ENCODE measurements around the gene APOH.

APOH gene, protein sequence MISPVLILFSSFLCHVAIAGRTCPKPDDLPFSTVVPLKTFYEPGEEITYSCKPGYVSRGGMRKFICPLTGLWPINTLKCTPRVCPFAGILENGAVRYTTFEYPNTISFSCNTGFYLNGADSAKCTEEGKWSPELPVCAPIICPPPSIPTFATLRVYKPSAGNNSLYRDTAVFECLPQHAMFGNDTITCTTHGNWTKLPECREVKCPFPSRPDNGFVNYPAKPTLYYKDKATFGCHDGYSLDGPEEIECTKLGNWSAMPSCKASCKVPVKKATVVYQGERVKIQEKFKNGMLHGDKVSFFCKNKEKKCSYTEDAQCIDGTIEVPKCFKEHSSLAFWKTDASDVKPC

DNA sequence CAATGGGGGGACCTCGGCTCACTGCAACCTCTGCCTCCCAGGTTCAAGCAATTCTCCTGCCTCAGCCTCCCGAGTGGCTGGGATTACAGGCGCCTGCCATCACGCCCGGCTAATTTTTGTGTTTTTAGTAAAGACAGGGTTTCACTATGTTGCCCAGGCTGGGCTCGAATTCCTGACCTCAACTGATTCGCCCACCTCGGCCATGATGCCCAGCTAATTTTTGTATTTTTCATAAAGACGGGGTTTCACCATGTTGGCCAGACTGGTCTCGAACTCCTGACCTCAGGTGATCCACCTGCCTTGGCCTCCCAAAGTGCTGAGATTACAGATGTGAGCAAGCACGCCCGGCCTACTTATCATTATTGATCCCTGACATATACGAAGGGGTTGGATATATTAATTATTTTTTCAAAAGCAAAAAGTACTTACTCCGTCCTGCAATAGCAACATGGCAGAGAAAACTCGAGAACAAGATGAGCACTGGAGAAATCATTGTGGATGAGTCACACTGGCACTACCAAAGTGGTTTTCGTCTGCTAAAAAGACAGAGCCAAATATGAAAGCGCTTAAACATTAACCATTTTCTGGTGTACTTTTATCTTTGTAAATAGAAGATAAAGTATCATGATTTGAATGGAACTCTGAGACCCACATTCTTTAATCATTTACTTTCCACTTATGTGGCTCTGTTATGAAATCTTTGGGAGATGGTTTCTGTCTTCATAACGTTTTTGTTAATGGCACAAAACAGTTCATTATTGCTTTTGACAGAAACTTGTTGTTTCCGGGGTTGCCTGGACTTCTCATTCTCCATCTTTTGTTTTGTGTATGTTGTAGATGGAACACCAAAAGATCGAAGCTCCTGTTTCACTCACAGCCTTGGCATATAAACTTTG is at the start of gene APOH:
Gene APOH (minus strand): TSS at position 529 of the 896 bp plus-strand sequence. CDS start 36 bp downstream, at position 493.
- DNase-seq (ENCODE audit: low spot score in 2 of 2) (no peak), ATAC-seq (replicated peaks; ENCODE audit: extremely low read depth, poor library complexity, severe bottlenecking) (no peak)
- H3K4me1 Mint-ChIP-seq: peaks cover 5% of the 10 kb centered on the region
- H3K27ac Mint-ChIP-seq (ENCODE audit: low read depth): no peak within 1 kb of the TSS
- H3K27me3 Mint-ChIP-seq: peaks cover 33% of the 10 kb centered on the region
- no peak within 1 kb of the TSS for H3K4me3 Mint-ChIP-seq
- H3K9me3 Mint-ChIP-seq: no peaks in the 10 kb centered on the region
- H3K36me3 Mint-ChIP-seq (ENCODE audit: insufficient read depth): no peaks in the 10 kb centered on the region

DNA sequence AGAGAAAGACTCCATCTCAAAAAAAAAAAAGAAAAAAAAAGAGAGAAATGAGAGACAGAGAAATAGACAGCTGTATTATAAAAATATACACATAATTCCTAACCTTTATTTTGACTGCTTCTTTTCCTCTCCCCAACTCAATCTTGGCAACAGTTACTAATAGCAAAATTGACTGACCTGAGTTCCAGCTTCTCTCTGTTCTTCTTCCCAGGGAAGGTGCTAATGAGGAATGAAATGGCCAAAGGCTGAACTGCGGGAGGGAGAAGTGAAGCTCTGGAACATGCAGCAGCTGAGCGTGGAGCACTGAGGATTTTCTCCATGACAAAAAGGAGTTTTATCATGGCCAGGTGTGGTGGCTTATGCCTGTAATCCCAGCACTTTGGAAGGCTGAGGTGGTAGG is 48.0 kb upstream of the APOH start:
- no peak for ATAC-seq (replicated peaks; ENCODE audit: extremely low read depth, poor library complexity, severe bottlenecking)
- no peaks in the 10 kb centered on the region for H3K9me3 Mint-ChIP-seq
- H3K27me3 Mint-ChIP-seq: peaks cover 27% of the 10 kb centered on the region
- H3K27ac Mint-ChIP-seq (ENCODE audit: low read depth): no peak overlapping the region
- no peak overlapping the region for H3K4me3 Mint-ChIP-seq
- no peak for DNase-seq (ENCODE audit: low spot score in 2 of 2)
- H3K36me3 Mint-ChIP-seq (ENCODE audit: insufficient read depth): no peaks in the 10 kb centered on the region
- H3K4me1 Mint-ChIP-seq: no peaks in the 10 kb centered on the region

DNA sequence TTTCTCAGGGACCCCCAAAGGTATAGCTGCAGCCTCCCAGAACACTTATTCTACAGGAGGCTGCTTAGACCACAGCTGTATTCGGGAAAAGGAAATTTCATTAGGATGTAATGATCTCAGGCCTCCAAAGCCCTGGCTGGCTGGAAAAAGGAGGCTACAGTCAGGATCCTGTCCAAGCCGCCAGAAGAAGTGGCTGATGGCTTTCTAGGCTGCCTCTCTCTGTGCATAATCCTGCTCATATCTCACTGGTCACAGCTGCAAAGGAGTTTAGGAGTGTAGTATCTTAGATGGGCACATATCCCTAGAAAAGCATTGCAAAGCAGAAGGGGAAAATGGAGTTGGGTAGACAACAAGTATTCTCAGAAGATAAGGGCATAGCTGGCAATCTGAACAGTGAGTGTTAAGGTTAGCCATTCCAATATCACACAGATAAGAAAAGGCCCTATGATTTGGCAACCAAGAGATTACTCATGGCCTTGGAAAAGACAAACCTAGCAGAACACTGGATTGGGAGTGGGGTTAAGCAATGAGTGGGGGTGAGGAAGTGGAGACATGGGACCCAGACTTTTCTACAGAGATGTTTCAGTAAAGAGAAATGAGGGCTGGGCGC is 47.2 kb upstream of the APOH start:
- Mint-ChIP-seq H3K4me1 (no peaks in the 10 kb centered on the region), H3K9me3 (no peaks in the 10 kb centered on the region), H3K36me3 (ENCODE audit: insufficient read depth) (no peaks in the 10 kb centered on the region), H3K4me3 (no peak overlapping the region), H3K27ac (ENCODE audit: low read depth) (no peak overlapping the region), H3K27me3 (peaks cover 21% of the 10 kb centered on the region)
- DNase-seq (ENCODE audit: low spot score in 2 of 2) (no peak), ATAC-seq (replicated peaks; ENCODE audit: extremely low read depth, poor library complexity, severe bottlenecking) (no peak)

DNA sequence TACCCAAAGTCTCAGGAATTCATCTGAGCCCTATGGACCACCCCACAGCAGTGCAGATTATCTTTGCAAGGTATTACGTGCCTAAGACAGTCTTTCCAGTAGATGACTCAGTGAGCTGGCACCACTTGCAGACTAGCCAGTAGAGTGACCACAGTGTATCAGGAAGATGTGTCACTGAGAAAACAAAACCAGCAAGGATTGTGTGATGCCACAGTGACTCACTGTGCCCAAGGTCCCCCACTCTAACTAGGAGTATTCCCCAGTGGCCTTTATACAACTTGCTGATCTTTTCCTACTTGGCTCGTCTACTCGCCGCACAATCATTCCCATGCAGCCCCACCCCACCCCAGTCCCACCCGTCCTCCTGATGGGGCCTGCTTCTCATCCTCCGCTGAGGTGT is 46.4 kb upstream of the APOH start:
- H3K4me3 Mint-ChIP-seq: no peak overlapping the region
- H3K9me3 Mint-ChIP-seq: no peaks in the 10 kb centered on the region
- H3K4me1 Mint-ChIP-seq: no peaks in the 10 kb centered on the region
- DNase-seq (ENCODE audit: low spot score in 2 of 2) (no peak), ATAC-seq (replicated peaks; ENCODE audit: extremely low read depth, poor library complexity, severe bottlenecking) (no peak)
- no peak overlapping the region for H3K27ac Mint-ChIP-seq (ENCODE audit: low read depth)
- H3K27me3 Mint-ChIP-seq: peaks cover 21% of the 10 kb centered on the region
- no peaks in the 10 kb centered on the region for H3K36me3 Mint-ChIP-seq (ENCODE audit: insufficient read depth)

DNA sequence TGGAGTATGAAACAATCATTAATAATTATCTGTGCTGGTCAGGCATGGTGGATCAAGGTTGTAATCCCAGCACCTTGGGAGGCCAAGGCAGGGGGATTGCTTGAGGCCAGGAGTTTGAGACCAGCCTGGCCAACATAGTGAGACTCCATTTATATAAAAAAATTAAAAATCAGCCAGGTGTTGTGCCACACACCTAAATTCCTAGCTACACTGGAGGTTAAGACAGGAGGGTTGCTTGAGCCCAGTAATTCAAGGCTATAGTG is 44.3 kb upstream of the APOH start:
- DNase-seq (ENCODE audit: low spot score in 2 of 2) (no peak), ATAC-seq (replicated peaks; ENCODE audit: extremely low read depth, poor library complexity, severe bottlenecking) (no peak)
- no peaks in the 10 kb centered on the region for H3K36me3 Mint-ChIP-seq (ENCODE audit: insufficient read depth)
- H3K4me1 Mint-ChIP-seq: no peaks in the 10 kb centered on the region
- H3K27ac Mint-ChIP-seq (ENCODE audit: low read depth): no peak overlapping the region
- peaks cover 21% of the 10 kb centered on the region for H3K27me3 Mint-ChIP-seq
- H3K4me3 Mint-ChIP-seq: no peak overlapping the region
- H3K9me3 Mint-ChIP-seq: no peaks in the 10 kb centered on the region

DNA sequence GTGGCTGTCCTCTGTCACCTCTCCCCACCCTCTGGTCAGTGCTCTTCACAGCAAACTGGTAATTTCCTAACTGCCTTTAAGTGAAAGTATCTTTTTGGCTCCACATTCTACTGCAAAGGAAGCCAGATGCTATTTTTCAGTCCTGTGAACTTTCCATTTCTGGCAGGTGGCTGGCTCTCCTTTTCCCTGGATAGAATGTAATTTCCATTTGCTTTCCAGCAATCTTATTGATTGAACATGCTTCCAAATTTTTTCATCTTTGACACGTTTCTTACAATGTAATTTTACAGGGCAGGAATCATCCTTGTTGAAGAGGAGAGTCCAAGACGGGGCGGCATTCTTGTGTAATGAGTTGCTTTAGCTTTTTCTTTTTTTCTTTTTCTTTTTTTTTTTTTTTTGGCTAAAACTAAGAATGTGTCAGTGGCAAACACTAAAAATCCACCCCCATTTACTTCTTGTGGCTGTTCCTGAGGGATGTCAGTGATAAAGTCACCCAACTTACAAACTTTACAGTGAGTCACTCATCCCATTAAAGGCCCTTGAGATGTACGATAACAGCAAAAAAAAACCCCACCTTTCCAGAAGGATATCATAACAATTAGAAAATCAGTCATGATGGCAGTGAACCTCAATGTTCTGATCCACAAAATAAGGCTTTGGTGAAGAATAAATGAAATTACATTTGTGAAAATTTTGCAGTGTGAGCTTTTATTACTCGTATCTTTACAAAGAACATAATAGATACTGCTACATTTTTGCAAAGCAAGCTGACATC is 43.8 kb upstream of the APOH start:
- ATAC-seq (replicated peaks; ENCODE audit: extremely low read depth, poor library complexity, severe bottlenecking) (no peak), DNase-seq (ENCODE audit: low spot score in 2 of 2) (no peak)
- H3K9me3 Mint-ChIP-seq: no peaks in the 10 kb centered on the region
- no peak overlapping the region for H3K27ac Mint-ChIP-seq (ENCODE audit: low read depth)
- peaks cover 21% of the 10 kb centered on the region for H3K27me3 Mint-ChIP-seq
- no peaks in the 10 kb centered on the region for H3K4me1 Mint-ChIP-seq
- no peak overlapping the region for H3K4me3 Mint-ChIP-seq
- no peaks in the 10 kb centered on the region for H3K36me3 Mint-ChIP-seq (ENCODE audit: insufficient read depth)

DNA sequence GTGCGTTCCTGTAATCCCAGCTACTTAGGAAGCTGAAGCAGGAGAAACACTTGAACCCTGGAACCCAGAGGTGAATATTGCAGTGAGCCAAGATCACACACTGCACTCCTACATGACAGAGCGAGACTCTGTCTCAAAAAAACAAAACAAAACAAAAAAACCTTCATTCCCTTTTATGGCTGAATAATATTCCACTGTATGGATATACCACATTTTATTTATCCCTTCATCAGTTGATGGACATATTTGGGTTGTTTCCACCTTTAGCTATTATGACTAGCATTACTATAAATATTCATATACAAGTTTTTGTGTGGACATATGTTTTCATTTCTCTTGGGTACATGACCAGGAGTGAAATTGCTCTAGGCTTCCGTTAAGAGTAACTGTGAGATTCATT is 42.3 kb upstream of the APOH start:
- no peak for DNase-seq (ENCODE audit: low spot score in 2 of 2)
- H3K27me3 Mint-ChIP-seq: peaks cover 17% of the 10 kb centered on the region
- no peak overlapping the region for H3K4me3 Mint-ChIP-seq
- H3K36me3 Mint-ChIP-seq (ENCODE audit: insufficient read depth): no peaks in the 10 kb centered on the region
- no peak overlapping the region for H3K27ac Mint-ChIP-seq (ENCODE audit: low read depth)
- ATAC-seq (replicated peaks; ENCODE audit: extremely low read depth, poor library complexity, severe bottlenecking): no peak
- no peaks in the 10 kb centered on the region for H3K9me3 Mint-ChIP-seq
- H3K4me1 Mint-ChIP-seq: no peaks in the 10 kb centered on the region

DNA sequence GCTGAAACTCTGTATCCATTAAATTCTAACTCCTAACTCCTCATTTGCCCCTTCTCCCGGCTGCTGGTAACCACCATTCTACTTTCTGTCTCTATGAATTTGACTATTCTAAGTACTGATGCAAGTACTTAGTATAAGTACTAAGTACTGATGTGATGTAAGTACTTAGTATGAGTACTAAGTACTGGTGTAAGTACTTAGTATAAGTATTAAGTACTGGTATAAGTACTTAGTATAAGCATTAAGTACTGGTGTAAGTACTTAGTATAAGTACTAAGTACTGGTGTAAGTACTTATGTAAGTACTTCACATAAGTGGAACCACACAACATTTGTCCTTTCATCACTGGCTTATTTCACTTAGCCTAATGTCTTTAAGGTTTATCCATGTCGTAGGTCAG is 40.9 kb upstream of the APOH start:
- ATAC-seq (replicated peaks; ENCODE audit: extremely low read depth, poor library complexity, severe bottlenecking) (no peak), DNase-seq (ENCODE audit: low spot score in 2 of 2) (no peak)
- Mint-ChIP-seq H3K4me3 (no peak overlapping the region), H3K27ac (ENCODE audit: low read depth) (no peak overlapping the region), H3K27me3 (peaks cover 16% of the 10 kb centered on the region), H3K36me3 (ENCODE audit: insufficient read depth) (no peaks in the 10 kb centered on the region), H3K9me3 (no peaks in the 10 kb centered on the region), H3K4me1 (no peaks in the 10 kb centered on the region)

DNA sequence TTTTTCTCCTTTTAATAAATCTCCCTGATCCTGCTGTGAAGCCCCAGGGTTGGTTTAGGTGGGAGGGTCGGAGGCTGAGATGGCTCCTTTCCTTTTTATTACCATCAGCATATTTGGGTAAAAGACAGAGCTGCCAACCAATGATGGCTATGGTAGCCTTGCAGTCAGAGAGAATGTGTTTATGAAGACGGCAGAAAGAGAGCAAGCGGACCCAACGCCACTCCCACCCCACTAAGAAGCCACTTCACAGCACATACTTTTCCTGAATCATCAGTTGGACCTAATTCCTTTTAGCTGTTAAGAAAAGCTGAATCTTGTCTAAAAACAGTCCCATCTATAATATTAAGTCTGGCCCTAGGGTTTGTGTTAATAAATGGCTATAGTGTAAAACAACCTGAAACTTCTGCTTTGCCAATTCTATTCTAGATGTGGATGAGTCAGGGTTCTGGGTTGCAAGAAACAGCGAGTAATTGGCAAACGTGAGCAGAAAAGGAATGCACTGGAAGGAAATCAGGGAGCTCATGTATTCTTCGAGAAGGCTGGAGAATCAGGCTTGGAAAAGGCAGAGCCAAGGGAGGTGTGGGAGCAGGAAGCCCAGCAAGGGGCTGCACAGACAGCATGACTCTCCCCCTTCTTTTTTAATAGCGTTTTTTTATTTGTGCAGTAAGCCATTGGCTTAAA is 39.2 kb upstream of the APOH start:
- DNase-seq (ENCODE audit: low spot score in 2 of 2) (no peak), ATAC-seq (replicated peaks; ENCODE audit: extremely low read depth, poor library complexity, severe bottlenecking) (no peak)
- H3K9me3 Mint-ChIP-seq: peaks cover 9% of the 10 kb centered on the region
- H3K4me1 Mint-ChIP-seq: no peaks in the 10 kb centered on the region
- peaks cover 23% of the 10 kb centered on the region for H3K27me3 Mint-ChIP-seq
- no peak overlapping the region for H3K27ac Mint-ChIP-seq (ENCODE audit: low read depth)
- no peaks in the 10 kb centered on the region for H3K36me3 Mint-ChIP-seq (ENCODE audit: insufficient read depth)
- no peak overlapping the region for H3K4me3 Mint-ChIP-seq

DNA sequence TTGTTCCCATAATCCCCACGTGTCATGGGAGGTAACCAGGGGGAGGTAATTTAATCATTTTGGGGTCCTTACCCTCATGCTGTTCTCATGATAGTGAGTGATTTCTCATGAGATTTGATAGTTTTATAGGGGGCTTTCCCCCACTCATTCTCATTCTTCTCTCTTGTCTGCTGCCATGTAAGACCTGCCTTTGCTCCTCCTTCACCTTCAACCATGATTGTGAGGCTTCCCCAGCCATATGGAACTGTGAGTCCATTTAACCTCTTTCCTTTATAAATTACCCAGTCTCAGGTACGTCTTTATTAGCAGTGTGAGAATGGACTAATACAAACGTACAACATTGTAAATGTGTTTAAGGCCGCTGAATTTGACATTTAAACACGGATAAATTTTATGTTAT is 35.5 kb upstream of the APOH start:
- H3K36me3 Mint-ChIP-seq (ENCODE audit: insufficient read depth): no peaks in the 10 kb centered on the region
- peaks cover 33% of the 10 kb centered on the region for H3K27me3 Mint-ChIP-seq
- no peak overlapping the region for H3K4me3 Mint-ChIP-seq
- no peak overlapping the region for H3K27ac Mint-ChIP-seq (ENCODE audit: low read depth)
- H3K4me1 Mint-ChIP-seq: no peaks in the 10 kb centered on the region
- H3K9me3 Mint-ChIP-seq: peaks cover 9% of the 10 kb centered on the region
- no peak for DNase-seq (ENCODE audit: low spot score in 2 of 2)
- no peak for ATAC-seq (replicated peaks; ENCODE audit: extremely low read depth, poor library complexity, severe bottlenecking)

DNA sequence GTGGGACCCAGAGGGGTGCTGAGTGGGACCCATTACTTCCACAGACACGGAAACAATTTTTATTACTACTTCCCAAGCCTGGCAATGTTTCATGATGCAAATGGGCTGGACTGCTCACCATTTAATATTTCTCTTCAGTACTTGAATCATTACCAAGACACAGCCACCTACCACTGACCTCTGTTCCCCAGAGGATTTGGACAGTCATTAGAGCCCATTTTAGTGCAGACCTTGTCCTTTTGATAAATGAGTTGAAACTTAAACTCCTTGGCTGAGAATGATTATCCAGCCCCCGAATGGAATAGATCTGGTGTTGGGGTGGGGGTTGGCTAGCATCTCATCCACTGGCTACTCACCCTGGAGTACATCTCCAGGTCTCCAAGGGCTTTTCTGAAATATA is 33.6 kb upstream of the APOH start:
- DNase-seq (ENCODE audit: low spot score in 2 of 2): no peak
- Mint-ChIP-seq H3K27ac (ENCODE audit: low read depth) (no peak overlapping the region), H3K4me3 (no peak overlapping the region), H3K27me3 (peaks cover 33% of the 10 kb centered on the region), H3K4me1 (no peaks in the 10 kb centered on the region), H3K36me3 (ENCODE audit: insufficient read depth) (no peaks in the 10 kb centered on the region), H3K9me3 (peaks cover 9% of the 10 kb centered on the region)
- no peak for ATAC-seq (replicated peaks; ENCODE audit: extremely low read depth, poor library complexity, severe bottlenecking)

DNA sequence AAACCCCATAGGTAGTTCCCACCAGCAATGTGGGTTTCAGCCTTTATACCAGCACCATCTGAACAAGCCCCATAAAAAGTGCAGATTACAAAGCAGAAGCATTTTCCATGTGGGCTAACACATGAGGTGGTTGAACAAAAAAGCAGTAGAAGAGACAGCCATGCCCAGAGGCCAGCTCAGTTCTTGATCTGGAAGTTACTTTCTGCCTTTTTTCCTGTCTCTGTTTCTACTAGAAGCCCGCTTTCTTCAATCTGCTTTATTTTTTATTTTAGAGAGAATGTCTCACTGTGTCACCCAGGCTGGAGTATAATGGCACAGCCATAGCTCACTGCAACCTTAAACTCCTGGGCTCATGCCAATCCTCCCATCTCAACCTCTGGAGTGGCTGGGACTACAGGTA is 31.5 kb upstream of the APOH start:
- ATAC-seq (replicated peaks; ENCODE audit: extremely low read depth, poor library complexity, severe bottlenecking): no peak
- Mint-ChIP-seq H3K4me1 (no peaks in the 10 kb centered on the region), H3K9me3 (peaks cover 9% of the 10 kb centered on the region), H3K27ac (ENCODE audit: low read depth) (no peak overlapping the region), H3K27me3 (peaks cover 24% of the 10 kb centered on the region), H3K36me3 (ENCODE audit: insufficient read depth) (no peaks in the 10 kb centered on the region), H3K4me3 (no peak overlapping the region)
- DNase-seq (ENCODE audit: low spot score in 2 of 2): no peak
